ENCODE results near the gene SOCS6. TPM values are rescaled to one million over a fixed set of nuclear protein-coding genes. Genes with fewer than 3 reads are reported as not detected.
A peak's percentile ranks its signal among the peaks of the same experiment; 100 is the strongest.

SOCS6 gene
- total and polyA plus RNA-seq, 2 donors (not counting 1 experiment from before 2014, with no cell fraction given): 38.6 to 44.1 TPM

GRCh38 chr18:70372450-70373041 lies 83.7 kb downstream of the SOCS6 start:
- H3K4me2 ChIP-seq (ENCODE audit: extremely low read depth, insufficient read depth, low read length): peak overlapping the region; percentile 73
- no peaks in the 10 kb centered on the region for H3K79me2 ChIP-seq (ENCODE audit: control insufficient read depth, insufficient read depth, low read length)
- no peaks in the 10 kb centered on the region for H3K36me3 ChIP-seq (ENCODE audit: control insufficient read depth, insufficient read depth, low read length)
- no peak overlapping the region for H2AFZ ChIP-seq (ENCODE audit: low read length)
- TF ChIP-seq CTCF (conservative IDR thresholded peaks at IDR 0.05 in 1 of 2, IDR thresholded peaks at IDR 0.05 in 1 of 2; ENCODE audit: low read depth in 1 of 2, low read length in 2 of 2) (no peak), EZH2 (IDR thresholded peaks at IDR 0.05; ENCODE audit: low read length, missing control alignments) (no peak)
- H3K27me3 ChIP-seq (ENCODE audit: control insufficient read depth, insufficient read depth, low read length): no peaks in the 10 kb centered on the region
- no peaks in the 10 kb centered on the region for H3K9me3 ChIP-seq (ENCODE audit: control insufficient read depth, insufficient read depth, low read depth, low read length)
- H3K4me1 ChIP-seq (ENCODE audit: control insufficient read depth, extremely low read depth, insufficient read depth, low read length): peaks cover 22% of the 10 kb centered on the region
- no peak overlapping the region for H3K9ac ChIP-seq (ENCODE audit: insufficient read depth, low read length)
- no peak for DNase-seq (ENCODE audit: low read depth in 2 of 2)
- no peak overlapping the region for H3K4me3 ChIP-seq (replicated peaks in 1 of 4; ENCODE audit: control extremely low read depth in 1 of 4, insufficient read depth in 1 of 4, low read depth in 3 of 4, low read length in 4 of 4)
- no peaks in the 10 kb centered on the region for H4K20me1 ChIP-seq (ENCODE audit: control insufficient read depth, extremely low read depth, insufficient read depth, low read length)
- H3K27ac ChIP-seq (ENCODE audit: insufficient read depth, low read length): peak overlapping the region; percentile 76

GRCh38 chr18:70373042-70373519 lies 84.2 kb downstream of the SOCS6 start:
- Histone ChIP-seq H3K4me3 (replicated peaks in 1 of 4; ENCODE audit: control extremely low read depth in 1 of 4, insufficient read depth in 1 of 4, low read depth in 3 of 4, low read length in 4 of 4) (no peak overlapping the region), H4K20me1 (ENCODE audit: control insufficient read depth, extremely low read depth, insufficient read depth, low read length) (no peaks in the 10 kb centered on the region), H3K4me1 (ENCODE audit: control insufficient read depth, extremely low read depth, insufficient read depth, low read length) (peaks cover 25% of the 10 kb centered on the region), H3K9ac (ENCODE audit: insufficient read depth, low read length) (no peak overlapping the region), H3K36me3 (ENCODE audit: control insufficient read depth, insufficient read depth, low read length) (no peaks in the 10 kb centered on the region), H3K4me2 (ENCODE audit: extremely low read depth, insufficient read depth, low read length) (peak overlapping the region; percentile 73), H3K27me3 (ENCODE audit: control insufficient read depth, insufficient read depth, low read length) (no peaks in the 10 kb centered on the region), H2AFZ (ENCODE audit: low read length) (peak overlapping the region; percentile 43), H3K27ac (ENCODE audit: insufficient read depth, low read length) (peak overlapping the region; percentile 76), H3K9me3 (ENCODE audit: control insufficient read depth, insufficient read depth, low read depth, low read length) (no peaks in the 10 kb centered on the region), H3K79me2 (ENCODE audit: control insufficient read depth, insufficient read depth, low read length) (no peaks in the 10 kb centered on the region)
- TF ChIP-seq CTCF (conservative IDR thresholded peaks at IDR 0.05 in 1 of 2, IDR thresholded peaks at IDR 0.05 in 1 of 2; ENCODE audit: low read depth in 1 of 2, low read length in 2 of 2) (no peak), EZH2 (IDR thresholded peaks at IDR 0.05; ENCODE audit: low read length, missing control alignments) (no peak)
- peak; percentile 92 to 95 for DNase-seq (ENCODE audit: low read depth in 2 of 2)

- Histone ChIP-seq H3K27me3 (ENCODE audit: control insufficient read depth, insufficient read depth, low read length) (no peaks in the 10 kb centered on the region), H3K9me3 (ENCODE audit: control insufficient read depth, insufficient read depth, low read depth, low read length) (no peaks in the 10 kb centered on the region), H4K20me1 (ENCODE audit: control insufficient read depth, extremely low read depth, insufficient read depth, low read length) (no peaks in the 10 kb centered on the region), H3K4me1 (ENCODE audit: control insufficient read depth, extremely low read depth, insufficient read depth, low read length) (peaks cover 27% of the 10 kb centered on the region), H3K4me2 (ENCODE audit: extremely low read depth, insufficient read depth, low read length) (no peak overlapping the region), H2AFZ (ENCODE audit: low read length) (peak overlapping the region; percentile 14), H3K79me2 (ENCODE audit: control insufficient read depth, insufficient read depth, low read length) (no peaks in the 10 kb centered on the region), H3K27ac (ENCODE audit: insufficient read depth, low read length) (peak overlapping the region; percentile 44), H3K4me3 (replicated peaks in 1 of 4; ENCODE audit: control extremely low read depth in 1 of 4, insufficient read depth in 1 of 4, low read depth in 3 of 4, low read length in 4 of 4) (no peak overlapping the region), H3K9ac (ENCODE audit: insufficient read depth, low read length) (no peak overlapping the region), H3K36me3 (ENCODE audit: control insufficient read depth, insufficient read depth, low read length) (no peaks in the 10 kb centered on the region)
- no peak for TF ChIP-seq CTCF (conservative IDR thresholded peaks at IDR 0.05 in 1 of 2, IDR thresholded peaks at IDR 0.05 in 1 of 2; ENCODE audit: low read depth in 1 of 2, low read length in 2 of 2)
- no peak for TF ChIP-seq EZH2 (IDR thresholded peaks at IDR 0.05; ENCODE audit: low read length, missing control alignments)
- peak in 1 of 2 donors; percentile 54 for DNase-seq (ENCODE audit: low read depth in 2 of 2)
Observed at GRCh38 chr18:70374154-70374553, 85.3 kb downstream of the SOCS6 start.
